HCT116 (cell line): ENCODE measurements around the gene PRR20C. TPM values are rescaled to one million over a fixed set of nuclear protein-coding genes. Genes with fewer than 3 reads are reported as not detected.

ENCODE experiments used
- ATAC-seq: fragments of 200-7000 bp; cut with Tn5 transposase; 2 replicates; pipeline ENCODE4 v1.9.1; 2020; ENCODE audit warnings: mild to moderate bottlenecking, moderate library complexity
- BruUV-seq: library from RNA; stranded (reverse); fragments of 400-500 nt; replicated peaks from 2 replicates; lab custom pipeline; 2021; lab: Mats Ljungman, UMichigan
- CTCF ChIA-PET: fragments of 300-600 bp; sonication (Branson Sonifier 250); formaldehyde crosslinking; loops from one replicate; lab custom pipeline; 2021; ENCODE audit warnings: antibody characterized with exemption; lab: Charles Lee
- POLR2A ChIA-PET: fragments of 300-600, 350-600 bp; sonication (Branson Sonifier 250); formaldehyde crosslinking; loops from one replicate; lab custom pipeline; 2021; ENCODE audit warnings: antibody characterized with exemption; lab: Charles Lee
- RAD21 ChIA-PET, 2 experiments: fragments of 300-600 bp; sonication (Branson Sonifier 250); formaldehyde crosslinking; loops; one replicate each; lab custom pipeline; 2023; ENCODE audit warnings: low total read pairs in 2 of 2; ENCODE audit not compliant: uncharacterized antibody in 2 of 2, unreplicated experiment in 2 of 2, low non-redundant PET in 1 of 2; lab: Charles Lee
- DNase-seq: peaks from one replicate; pipeline ENCODE4 v3.0.0-alpha.2; 2010; ENCODE audit warnings: low read depth, low spot score
- H2AFZ ChIP-seq: fragments of 200-600 bp; shearing (Covaris generic), sonication (generic); 2 replicates; pipeline ENCODE4 v1.6.1; 2017; ENCODE audit warnings: low read depth, mixed run types, mixed read lengths, antibody characterized with exemption, low read length; ENCODE audit not compliant: poor library complexity, severe bottlenecking
- H3K27ac ChIP-seq: 2 replicates; pipeline ENCODE4 v1.5.1; 2012; ENCODE audit warnings: low read depth, low read length
- H3K27me3 ChIP-seq: fragments of 200-600 bp; sonication (generic); 2 replicates; pipeline ENCODE4 v1.6.1; 2016; ENCODE audit warnings: mixed run types, low read length, mixed read lengths; ENCODE audit not compliant: insufficient read depth
- H3K36me3 ChIP-seq, 2 experiments: fragments of 200-500 bp in 1 of 2; fragments of 200-600 bp in 1 of 2; sonication (Bioruptor generic) in 1 of 2; sonication (generic) in 1 of 2; 2 replicates each; pipeline versions ENCODE4 v1.5.1 to v1.6.1; 2014 to 2016; ENCODE audit warnings: low read length in 2 of 2, inconsistent platforms in 1 of 2, mixed read lengths in 1 of 2, mixed run types in 1 of 2; ENCODE audit not compliant: insufficient read depth in 2 of 2, control insufficient read depth in 1 of 2
- H3K4me1 ChIP-seq, 2 experiments: fragments of 200-600 bp in 1 of 2; sonication (generic) in 1 of 2; 2 replicates each; pipeline versions ENCODE4 v1.5.1 to v1.6.1; 2012 to 2017; ENCODE audit warnings: low read length in 2 of 2, inconsistent platforms in 1 of 2, mild to moderate bottlenecking in 1 of 2, mixed read lengths in 1 of 2, mixed run types in 1 of 2, moderate library complexity in 1 of 2; ENCODE audit not compliant: insufficient read depth in 2 of 2, control insufficient read depth in 1 of 2
- H3K4me2 ChIP-seq: fragments of 200-600 bp; sonication (generic); 2 replicates; pipeline ENCODE4 v1.6.1; 2017; ENCODE audit warnings: mixed run types, low read length, mixed read lengths
- H3K4me3 ChIP-seq, 2 experiments: fragments of 200-600 bp in 1 of 2; sonication (generic) in 1 of 2; replicated peaks in 1 of 2; 2 replicates each; pipeline ENCODE4 v1.5.1; 2011 to 2016; ENCODE audit warnings: low read length in 2 of 2, control low read depth in 1 of 2, low read depth in 1 of 2, mild to moderate bottlenecking in 1 of 2, mixed read lengths in 1 of 2, mixed run types in 1 of 2
- H3K79me2 ChIP-seq: fragments of 200-600 bp; sonication (generic); 2 replicates; pipeline ENCODE4 v1.6.1; 2017; ENCODE audit warnings: mild to moderate bottlenecking, mixed run types, low read length, moderate library complexity, mixed read lengths; ENCODE audit not compliant: insufficient read depth
- H3K9ac ChIP-seq: fragments of 200-600 bp; sonication (generic); 2 replicates; pipeline ENCODE4 v1.6.1; 2016; ENCODE audit warnings: low read length, mixed read lengths
- H3K9me2 ChIP-seq: fragments of 200-600 bp; sonication (generic), shearing (Covaris generic); 2 replicates; pipeline ENCODE4 v1.6.1; 2017; ENCODE audit warnings: mixed run types, mild to moderate bottlenecking, moderate library complexity; ENCODE audit not compliant: insufficient read depth
- H3K9me3 ChIP-seq, 2 experiments: fragments of 200-500 bp in 1 of 2; fragments of 200-600 bp in 1 of 2; sonication (Bioruptor generic) in 1 of 2; sonication (generic) in 1 of 2; 2 replicates each; pipeline ENCODE4 v1.6.1; 2014 to 2017; ENCODE audit warnings: low read length in 2 of 2, mixed read lengths in 2 of 2, inconsistent platforms in 1 of 2, low read depth in 1 of 2, mild to moderate bottlenecking in 1 of 2, mixed run types in 1 of 2, moderate library complexity in 1 of 2; ENCODE audit not compliant: control insufficient read depth in 1 of 2, insufficient read depth in 1 of 2
- H4K20me1 ChIP-seq: fragments of 200-600 bp; sonication (generic), shearing (Covaris generic); 2 replicates; pipeline ENCODE4 v1.6.1; 2017; ENCODE audit warnings: mixed run types, mild to moderate bottlenecking, moderate library complexity; ENCODE audit not compliant: insufficient read depth
- EGR1 ChIP-seq: IDR thresholded peaks from 2 replicates; pipeline ENCODE4 v1.6.1; 2012; ENCODE audit warnings: low read depth
- ELF1 ChIP-seq: IDR thresholded peaks from 2 replicates; pipeline ENCODE4 v1.6.1; 2012; ENCODE audit warnings: low read depth, borderline replicate concordance
- EZH2 ChIP-seq: fragments of 200-600 bp; sonication (generic); IDR thresholded peaks from 2 replicates; pipeline ENCODE4 v1.6.1; 2017; ENCODE audit warnings: antibody characterized with exemption, mixed run types
- FOSL1 ChIP-seq: IDR thresholded peaks from 2 replicates; pipeline ENCODE4 v1.6.1; 2012; ENCODE audit warnings: low read depth
- JUND ChIP-seq: IDR thresholded peaks from 2 replicates; pipeline ENCODE4 v1.6.1; 2012
- POLR2A ChIP-seq: IDR thresholded peaks from 2 replicates; pipeline ENCODE4 v1.7.0; 2011; ENCODE audit warnings: borderline replicate concordance; ENCODE audit not compliant: insufficient read depth, insufficient read length; ENCODE audit errors: extremely low read depth
- POLR2AphosphoS5 ChIP-seq: IDR thresholded peaks from 2 replicates; pipeline ENCODE4 v1.6.1; 2011; ENCODE audit warnings: mild to moderate bottlenecking, low read depth, low read length, moderate library complexity
- RAD21 ChIP-seq: IDR thresholded peaks from 2 replicates; pipeline ENCODE4 v1.6.1; 2012; ENCODE audit warnings: low read depth, mild to moderate bottlenecking
- SIN3A ChIP-seq: IDR thresholded peaks from 2 replicates; pipeline ENCODE4 v1.6.1; 2012; ENCODE audit warnings: low read depth
- SP1 ChIP-seq: IDR thresholded peaks from 2 replicates; pipeline ENCODE4 v1.6.1; 2012; ENCODE audit warnings: low read depth
- SRF ChIP-seq: IDR thresholded peaks from 2 replicates; pipeline ENCODE4 v1.6.1; 2012; ENCODE audit warnings: low read depth
- ZFX ChIP-seq: fragments of 450-650 bp; IDR thresholded peaks from 2 replicates; pipeline ENCODE4 v1.6.1; 2017
- ZNF274 ChIP-seq: fragments of 200-500 bp; sonication (Bioruptor generic); IDR thresholded peaks from 2 replicates; pipeline ENCODE4 v1.6.1; 2014; ENCODE audit warnings: mild to moderate bottlenecking, low read depth, low read length, inconsistent platforms
- intact Hi-C: fragments of 100-400 bp; cut with micrococcal nuclease; formaldehyde crosslinking; loops from 2 replicates; pipeline ENCODE4 v1.10.0; 2022
- total RNA-seq: library from RNA; stranded (reverse); gene quantifications from one replicate; pipeline ENCODE4 v1.2.1, GENCODE V29; 2021; ENCODE audit not compliant: unreplicated experiment
- TF ChIP-seq, protein P1 (sequence below), 3 experiments: fragments of 200-600 bp in 1 of 3; sonication (generic) in 1 of 3; IDR thresholded peaks in 2 of 3; conservative IDR thresholded peaks in 1 of 3; 2 replicates each; pipeline ENCODE4 v1.5.1; 2012 to 2017; ENCODE audit warnings: low read depth in 2 of 3, low read length in 2 of 3, antibody characterized with exemption in 1 of 3, borderline replicate concordance in 1 of 3, control low read depth in 1 of 3, mild to moderate bottlenecking in 1 of 3, mixed read lengths in 1 of 3, mixed run types in 1 of 3, moderate library complexity in 1 of 3; ENCODE audit not compliant: insufficient read depth in 1 of 3
- TF ChIP-seq, protein P2 (sequence below): IDR thresholded peaks from 2 replicates; pipeline ENCODE4 v1.6.1; 2012
- TF ChIP-seq, protein P3 (sequence below): IDR thresholded peaks from 2 replicates; pipeline ENCODE4 v1.6.1; 2012; ENCODE audit warnings: low read depth
- TF ChIP-seq, protein P4 (sequence below): IDR thresholded peaks from 2 replicates; pipeline ENCODE4 v1.6.1; 2011; ENCODE audit warnings: mild to moderate bottlenecking, low read length, moderate library complexity; ENCODE audit not compliant: insufficient replicate concordance; ENCODE audit errors: extremely low read depth

PRR20C gene
- total RNA-seq, 1 experiment from 2014 or later = not detected

DNA sequence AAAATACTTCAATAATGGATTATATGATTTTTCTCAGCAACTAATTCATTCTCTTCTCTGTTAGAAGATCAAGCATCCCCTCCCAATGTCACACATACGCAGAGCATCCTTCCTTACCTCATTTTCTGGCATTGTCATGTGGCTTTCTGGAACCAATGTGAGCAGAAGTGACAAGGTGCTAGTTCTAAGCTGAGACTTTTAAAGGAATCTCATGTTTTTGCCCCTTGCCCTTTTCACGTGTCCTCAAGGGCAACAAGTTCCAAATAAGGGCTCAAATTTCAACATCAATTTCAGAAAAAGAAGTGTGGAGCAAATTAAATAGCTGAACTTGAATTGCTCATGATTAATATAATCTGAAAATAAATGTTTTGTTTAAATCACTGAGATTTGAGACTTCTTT is 17.8 kb upstream of the PRR20C start (continued):
- TF ChIP-seq, protein P1, sequence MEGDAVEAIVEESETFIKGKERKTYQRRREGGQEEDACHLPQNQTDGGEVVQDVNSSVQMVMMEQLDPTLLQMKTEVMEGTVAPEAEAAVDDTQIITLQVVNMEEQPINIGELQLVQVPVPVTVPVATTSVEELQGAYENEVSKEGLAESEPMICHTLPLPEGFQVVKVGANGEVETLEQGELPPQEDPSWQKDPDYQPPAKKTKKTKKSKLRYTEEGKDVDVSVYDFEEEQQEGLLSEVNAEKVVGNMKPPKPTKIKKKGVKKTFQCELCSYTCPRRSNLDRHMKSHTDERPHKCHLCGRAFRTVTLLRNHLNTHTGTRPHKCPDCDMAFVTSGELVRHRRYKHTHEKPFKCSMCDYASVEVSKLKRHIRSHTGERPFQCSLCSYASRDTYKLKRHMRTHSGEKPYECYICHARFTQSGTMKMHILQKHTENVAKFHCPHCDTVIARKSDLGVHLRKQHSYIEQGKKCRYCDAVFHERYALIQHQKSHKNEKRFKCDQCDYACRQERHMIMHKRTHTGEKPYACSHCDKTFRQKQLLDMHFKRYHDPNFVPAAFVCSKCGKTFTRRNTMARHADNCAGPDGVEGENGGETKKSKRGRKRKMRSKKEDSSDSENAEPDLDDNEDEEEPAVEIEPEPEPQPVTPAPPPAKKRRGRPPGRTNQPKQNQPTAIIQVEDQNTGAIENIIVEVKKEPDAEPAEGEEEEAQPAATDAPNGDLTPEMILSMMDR (IDR thresholded peaks at IDR 0.05 in 2 of 3, conservative IDR thresholded peaks at IDR 0.05 in 1 of 3; ENCODE audit: borderline replicate concordance in 1 of 3, insufficient read depth in 1 of 3, low read depth in 2 of 3, low read length in 2 of 3) = no peak
- TF ChIP-seq SP1 (no peak), ZNF274 (no peak), ZFX (no peak)
- TF ChIP-seq, protein P2, sequence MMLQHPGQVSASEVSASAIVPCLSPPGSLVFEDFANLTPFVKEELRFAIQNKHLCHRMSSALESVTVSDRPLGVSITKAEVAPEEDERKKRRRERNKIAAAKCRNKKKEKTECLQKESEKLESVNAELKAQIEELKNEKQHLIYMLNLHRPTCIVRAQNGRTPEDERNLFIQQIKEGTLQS = no peak

DNA sequence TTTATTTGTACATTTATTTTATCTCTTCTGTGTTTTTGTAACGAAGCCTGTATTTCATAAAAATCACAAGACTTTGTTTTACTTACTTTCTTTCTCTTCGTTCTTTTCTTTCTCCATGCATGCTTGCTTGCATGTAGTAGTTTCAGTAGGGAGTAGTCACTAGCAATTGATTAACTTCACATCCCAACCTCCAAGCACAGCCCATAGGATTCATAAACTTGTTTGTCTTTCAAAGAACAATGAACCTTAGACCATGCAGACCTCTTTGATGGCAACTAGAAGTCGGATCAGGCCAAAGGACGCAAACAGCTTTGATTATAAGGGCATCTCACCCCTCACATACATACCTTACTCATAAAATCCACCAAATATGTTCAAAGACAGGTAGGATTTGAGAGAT is 16.3 kb upstream of the PRR20C start:
- intact Hi-C loops = no loop called here
- Histone ChIP-seq H3K79me2 (no peaks in the 10 kb centered on the region), H2AFZ (no peak overlapping the region), H3K9me3 (peaks cover 8 to 16% of the 10 kb centered on the region in 2 experiments), H3K36me3 (no peaks in the 10 kb centered on the region), H3K27me3 (no peaks in the 10 kb centered on the region), H3K4me1 (no peaks in the 10 kb centered on the region), H3K4me2 (no peak overlapping the region), H3K9me2 (no peaks in the 10 kb centered on the region), H4K20me1 (no peaks in the 10 kb centered on the region), H3K4me3 (no peak overlapping the region), H3K27ac (no peak overlapping the region), H3K9ac (no peak overlapping the region)
- no TSS peak for BruUV-seq
- DNase-seq (no peak), ATAC-seq (no peak)
- ChIA-PET CTCF (no interaction called here), POLR2A (no interaction called here), RAD21 (no interaction called here)
- TF ChIP-seq, protein P3, sequence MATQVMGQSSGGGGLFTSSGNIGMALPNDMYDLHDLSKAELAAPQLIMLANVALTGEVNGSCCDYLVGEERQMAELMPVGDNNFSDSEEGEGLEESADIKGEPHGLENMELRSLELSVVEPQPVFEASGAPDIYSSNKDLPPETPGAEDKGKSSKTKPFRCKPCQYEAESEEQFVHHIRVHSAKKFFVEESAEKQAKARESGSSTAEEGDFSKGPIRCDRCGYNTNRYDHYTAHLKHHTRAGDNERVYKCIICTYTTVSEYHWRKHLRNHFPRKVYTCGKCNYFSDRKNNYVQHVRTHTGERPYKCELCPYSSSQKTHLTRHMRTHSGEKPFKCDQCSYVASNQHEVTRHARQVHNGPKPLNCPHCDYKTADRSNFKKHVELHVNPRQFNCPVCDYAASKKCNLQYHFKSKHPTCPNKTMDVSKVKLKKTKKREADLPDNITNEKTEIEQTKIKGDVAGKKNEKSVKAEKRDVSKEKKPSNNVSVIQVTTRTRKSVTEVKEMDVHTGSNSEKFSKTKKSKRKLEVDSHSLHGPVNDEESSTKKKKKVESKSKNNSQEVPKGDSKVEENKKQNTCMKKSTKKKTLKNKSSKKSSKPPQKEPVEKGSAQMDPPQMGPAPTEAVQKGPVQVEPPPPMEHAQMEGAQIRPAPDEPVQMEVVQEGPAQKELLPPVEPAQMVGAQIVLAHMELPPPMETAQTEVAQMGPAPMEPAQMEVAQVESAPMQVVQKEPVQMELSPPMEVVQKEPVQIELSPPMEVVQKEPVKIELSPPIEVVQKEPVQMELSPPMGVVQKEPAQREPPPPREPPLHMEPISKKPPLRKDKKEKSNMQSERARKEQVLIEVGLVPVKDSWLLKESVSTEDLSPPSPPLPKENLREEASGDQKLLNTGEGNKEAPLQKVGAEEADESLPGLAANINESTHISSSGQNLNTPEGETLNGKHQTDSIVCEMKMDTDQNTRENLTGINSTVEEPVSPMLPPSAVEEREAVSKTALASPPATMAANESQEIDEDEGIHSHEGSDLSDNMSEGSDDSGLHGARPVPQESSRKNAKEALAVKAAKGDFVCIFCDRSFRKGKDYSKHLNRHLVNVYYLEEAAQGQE = no peak
- no peak for TF ChIP-seq POLR2A
- TF ChIP-seq FOSL1 = no peak
- TF ChIP-seq SRF = no peak
- TF ChIP-seq, protein P4, sequence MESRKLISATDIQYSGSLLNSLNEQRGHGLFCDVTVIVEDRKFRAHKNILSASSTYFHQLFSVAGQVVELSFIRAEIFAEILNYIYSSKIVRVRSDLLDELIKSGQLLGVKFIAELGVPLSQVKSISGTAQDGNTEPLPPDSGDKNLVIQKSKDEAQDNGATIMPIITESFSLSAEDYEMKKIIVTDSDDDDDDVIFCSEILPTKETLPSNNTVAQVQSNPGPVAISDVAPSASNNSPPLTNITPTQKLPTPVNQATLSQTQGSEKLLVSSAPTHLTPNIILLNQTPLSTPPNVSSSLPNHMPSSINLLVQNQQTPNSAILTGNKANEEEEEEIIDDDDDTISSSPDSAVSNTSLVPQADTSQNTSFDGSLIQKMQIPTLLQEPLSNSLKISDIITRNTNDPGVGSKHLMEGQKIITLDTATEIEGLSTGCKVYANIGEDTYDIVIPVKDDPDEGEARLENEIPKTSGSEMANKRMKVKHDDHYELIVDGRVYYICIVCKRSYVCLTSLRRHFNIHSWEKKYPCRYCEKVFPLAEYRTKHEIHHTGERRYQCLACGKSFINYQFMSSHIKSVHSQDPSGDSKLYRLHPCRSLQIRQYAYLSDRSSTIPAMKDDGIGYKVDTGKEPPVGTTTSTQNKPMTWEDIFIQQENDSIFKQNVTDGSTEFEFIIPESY = no peak
- TF ChIP-seq ZFX = no peak
- no peak for TF ChIP-seq ZNF274
- TF ChIP-seq EGR1 = no peak
- no peak for TF ChIP-seq RAD21
- TF ChIP-seq, protein P2 = no peak
- no peak for TF ChIP-seq POLR2AphosphoS5
- TF ChIP-seq SIN3A = no peak
- TF ChIP-seq EZH2 = no peak
- no peak for TF ChIP-seq JUND
- no peak for TF ChIP-seq ELF1
